ENCODE results near the gene LRPAP1. TPM values are rescaled to one million over a fixed set of nuclear protein-coding genes. Genes with fewer than 3 reads are reported as not detected.
"Not testable (repeated sequence)": the region's sequence is repeated elsewhere in the genome, so short reads cannot be mapped to it uniquely, and the experiment has no call there.

LRPAP1 gene
- total RNA-seq, 2 donors from 2014 or later, result 97.9 to 147 TPM

DNA sequence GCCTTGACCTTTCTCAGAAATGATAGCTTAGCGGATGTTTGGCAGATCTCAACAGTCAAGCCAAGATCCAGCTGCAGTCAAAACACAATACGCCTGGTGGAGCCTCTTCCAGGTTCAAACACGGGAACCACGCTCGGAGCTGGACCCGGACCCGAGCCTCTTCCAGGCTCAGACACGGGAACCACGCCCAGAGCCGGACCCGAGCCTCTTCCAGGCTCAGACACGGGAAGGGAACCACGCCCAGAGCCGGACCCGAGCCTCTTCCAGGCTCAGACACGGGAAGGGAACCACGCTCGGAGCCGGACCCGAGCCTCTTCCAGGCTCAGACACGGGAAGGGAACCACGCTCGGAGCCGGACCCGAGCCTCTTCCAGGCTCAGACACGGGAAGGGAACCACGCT, 20.6 kb downstream of the LRPAP1 start:
- DNase-seq (ENCODE audit: low spot score); intact Hi-C loops (cut with DNase I): not testable (repeated sequence)

DNA sequence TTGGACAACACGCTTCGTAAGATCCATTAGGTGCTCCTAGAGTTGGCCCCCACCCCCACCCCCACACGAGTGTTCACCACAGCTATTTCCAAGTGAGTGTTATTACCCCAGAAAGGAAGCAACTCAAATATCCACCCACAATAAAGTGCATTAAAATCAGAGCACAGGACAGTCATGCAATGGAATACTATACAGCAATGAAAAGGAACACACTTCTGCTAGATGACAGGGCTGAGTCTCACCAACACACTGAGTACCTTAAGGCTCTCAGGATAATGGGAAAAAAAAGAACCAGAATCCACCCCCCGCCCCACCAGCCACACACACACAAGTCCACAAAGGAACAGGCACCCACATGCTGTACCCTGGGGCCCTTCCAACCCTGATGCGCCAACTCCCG, 21.0 kb downstream of the LRPAP1 start:
- intact Hi-C loops (cut with DNase I), result no loop called here
- no peak for DNase-seq (ENCODE audit: low spot score)

DNA sequence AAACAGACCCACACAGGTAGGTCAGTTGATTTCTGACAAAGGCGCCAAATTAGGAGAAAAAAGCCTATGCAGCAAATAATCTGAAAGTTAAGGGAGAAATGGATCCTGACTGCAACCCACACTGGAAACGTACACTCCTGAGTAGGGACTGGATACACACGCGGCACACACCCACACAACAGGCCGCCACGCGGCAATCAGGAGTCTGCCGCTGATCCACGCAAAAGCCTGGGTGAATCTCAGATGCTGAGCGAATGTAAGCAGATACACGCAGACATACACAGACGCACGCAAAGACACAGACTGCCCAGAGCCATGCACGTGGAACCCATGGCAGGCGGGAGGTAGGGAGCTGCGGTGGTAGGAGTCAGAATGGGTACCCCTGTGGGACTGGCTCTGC, 21.7 kb downstream of the LRPAP1 start:
- intact Hi-C loops (cut with DNase I), result no loop called here
- DNase-seq (ENCODE audit: low spot score), result no peak

- DNase-seq (ENCODE audit: low spot score), result no peak
- intact Hi-C loops (cut with DNase I), result no loop called here
Observed at GRCh38 chr4:3508542-3508941, 23.7 kb downstream of the LRPAP1 start.

GRCh38 chr4:3505231-3505630, 27.0 kb downstream of the LRPAP1 start:
- no peak for DNase-seq (ENCODE audit: low spot score)
- intact Hi-C loops (cut with DNase I), result no loop called here

DNA sequence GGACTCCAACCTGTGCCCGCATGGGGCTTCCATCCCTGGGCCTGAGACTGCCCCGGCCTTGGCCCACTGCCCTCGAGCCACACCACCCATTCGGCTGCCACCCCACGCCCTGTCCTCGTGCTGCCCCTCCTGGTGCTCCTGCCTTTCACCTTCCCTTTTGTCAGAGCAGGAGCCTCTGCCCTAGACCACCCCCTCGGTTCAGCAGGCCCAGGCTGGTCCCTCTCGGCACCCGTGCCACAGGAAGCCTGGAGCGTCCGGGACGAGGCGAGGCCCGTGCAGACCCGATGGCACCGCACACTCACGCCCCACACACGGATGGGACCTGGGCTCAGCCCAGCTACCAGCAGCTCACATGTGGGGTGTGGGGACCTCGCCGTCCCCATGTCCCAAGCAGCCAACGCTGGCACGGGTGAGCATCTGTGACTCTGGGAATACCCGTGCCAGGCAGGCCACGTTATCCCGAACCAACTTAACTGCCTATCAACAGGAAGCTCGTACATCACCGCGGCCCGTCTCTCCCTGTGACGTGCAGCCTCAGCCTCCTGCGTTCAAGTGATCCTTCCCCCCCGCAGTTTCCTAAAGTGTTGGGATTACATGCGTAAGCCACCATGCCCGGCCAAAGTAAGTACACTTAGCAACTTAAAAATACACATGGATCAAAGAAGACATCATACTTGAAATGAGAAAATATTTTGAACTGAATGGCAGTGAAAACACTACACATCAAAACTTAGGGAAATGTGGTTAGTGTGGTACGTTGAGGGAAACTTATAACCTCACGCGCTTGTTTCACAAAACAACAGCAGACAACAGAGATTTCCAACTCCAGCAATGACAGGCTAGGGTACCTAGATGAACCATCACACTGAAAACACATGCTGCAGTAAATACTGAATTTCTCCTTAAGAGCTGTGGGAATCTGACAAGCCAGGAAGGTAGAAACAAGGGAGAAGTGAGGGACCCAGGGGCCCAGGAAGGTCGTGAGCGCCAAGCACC, 29.0 kb downstream of the LRPAP1 start:
- intact Hi-C loops (cut with DNase I), result no loop called here
- DNase-seq (ENCODE audit: low spot score), result no peak

GRCh38 chr4:3501825-3502425, 30.3 kb downstream of the LRPAP1 start:
- intact Hi-C loops (cut with DNase I), result no loop called here
- DNase-seq (ENCODE audit: low spot score), result no peak

- DNase-seq (ENCODE audit: low spot score), result no peak
- intact Hi-C loops (cut with DNase I), result no loop called here
Observed at GRCh38 chr4:3501126-3501824, 30.9 kb downstream of the LRPAP1 start.

DNA sequence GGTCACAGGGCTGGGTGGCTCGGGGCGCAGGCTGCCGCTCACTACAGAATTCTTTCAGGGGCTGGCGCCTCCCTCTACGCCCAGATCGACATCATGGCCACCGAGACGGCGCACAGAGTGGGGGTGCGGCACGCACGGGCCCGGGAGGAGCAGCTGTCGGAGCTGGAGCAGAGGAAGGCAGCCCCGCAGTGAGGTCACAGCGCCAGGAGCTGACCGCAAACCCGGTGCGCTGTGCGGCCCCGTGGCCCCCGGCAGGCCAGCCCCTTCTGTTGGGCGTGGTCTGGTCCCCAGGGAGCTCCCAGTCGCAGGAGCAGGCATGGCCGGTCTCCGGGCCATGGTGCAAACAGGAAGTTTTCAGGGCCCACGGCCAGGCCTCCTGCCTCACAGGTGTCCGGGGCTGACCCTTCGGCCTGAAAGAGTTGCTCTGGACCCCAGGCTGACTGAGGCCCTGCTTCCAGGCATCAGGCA, 31.6 kb downstream of the LRPAP1 start:
- intact Hi-C loops (cut with DNase I), result no loop called here
- no peak for DNase-seq (ENCODE audit: low spot score)

- intact Hi-C loops (cut with DNase I), result no loop called here
- DNase-seq (ENCODE audit: low spot score), result no peak
Observed at GRCh38 chr4:3500111-3500510, 32.1 kb downstream of the LRPAP1 start.

GRCh38 chr4:3499710-3500109, 32.5 kb downstream of the LRPAP1 start:
- intact Hi-C loops (cut with DNase I), result no loop called here
- DNase-seq (ENCODE audit: low spot score), result no peak

DNA sequence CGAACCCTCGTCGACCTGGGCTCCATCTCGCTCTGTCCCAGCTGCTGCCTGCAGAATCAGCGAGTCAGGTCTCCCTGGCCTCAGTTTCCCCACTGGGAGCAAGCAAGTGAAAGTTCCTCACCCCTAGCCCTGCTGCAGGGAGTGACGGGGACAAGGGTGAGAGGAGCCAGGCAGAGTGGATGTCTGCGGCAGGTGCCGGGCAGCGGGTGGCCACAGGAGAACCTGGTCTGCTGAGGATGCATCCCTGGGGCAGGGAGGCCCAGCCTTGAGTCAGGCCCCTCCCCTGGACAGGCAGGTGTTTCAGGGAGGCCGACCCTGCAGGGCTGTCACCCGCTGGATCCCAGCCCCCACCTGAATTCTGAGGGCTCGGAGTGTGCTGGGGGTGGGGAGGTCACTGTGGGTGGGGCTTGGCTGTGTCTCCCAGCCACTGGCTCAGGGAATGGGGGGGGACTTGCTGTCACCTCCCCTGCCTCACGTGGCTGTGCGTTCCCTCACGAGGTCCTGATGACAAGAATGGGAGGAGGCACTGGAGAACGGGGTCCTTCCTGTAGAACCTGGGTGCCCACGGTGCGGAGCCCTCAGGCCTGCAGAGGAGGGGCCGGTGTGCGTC, 33.2 kb downstream of the LRPAP1 start:
- intact Hi-C loops (cut with DNase I), result no loop called here
- no peak for DNase-seq (ENCODE audit: low spot score)

DNA sequence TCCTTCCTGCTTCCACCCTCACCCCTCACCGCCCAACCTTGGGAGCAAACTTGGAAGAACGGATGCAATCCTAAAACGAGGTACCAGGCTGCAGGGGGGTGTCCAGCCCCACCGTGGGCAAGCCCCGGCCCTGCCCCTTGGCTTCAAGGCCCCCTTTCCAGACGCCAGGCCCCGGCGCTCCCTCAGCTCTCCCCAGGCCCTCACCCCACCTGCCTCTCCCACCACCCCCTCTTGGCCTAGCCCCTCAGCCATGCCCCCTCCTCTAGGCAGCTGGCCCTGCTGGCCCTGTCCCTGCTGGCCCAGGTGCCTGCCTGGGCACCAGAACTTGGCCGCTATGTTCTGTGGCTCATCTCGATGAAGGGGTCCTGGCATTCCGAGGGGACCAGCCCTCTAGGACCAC, 33.8 kb downstream of the LRPAP1 start:
- intact Hi-C loops (cut with DNase I), result no loop called here

GRCh38 chr4:3497523-3498389, 34.5 kb downstream of the LRPAP1 start:
- intact Hi-C loops (cut with DNase I), result no loop called here
- no peak for DNase-seq (ENCODE audit: low spot score)

More for the DNA sequence above, 33.8 kb downstream of the LRPAP1 start:
- DNase-seq (ENCODE audit: low spot score), result no peak

GRCh38 chr4:3497095-3497494, 35.1 kb downstream of the LRPAP1 start:
- no peak for DNase-seq (ENCODE audit: low spot score)
- intact Hi-C loops (cut with DNase I), result no loop called here

DNA sequence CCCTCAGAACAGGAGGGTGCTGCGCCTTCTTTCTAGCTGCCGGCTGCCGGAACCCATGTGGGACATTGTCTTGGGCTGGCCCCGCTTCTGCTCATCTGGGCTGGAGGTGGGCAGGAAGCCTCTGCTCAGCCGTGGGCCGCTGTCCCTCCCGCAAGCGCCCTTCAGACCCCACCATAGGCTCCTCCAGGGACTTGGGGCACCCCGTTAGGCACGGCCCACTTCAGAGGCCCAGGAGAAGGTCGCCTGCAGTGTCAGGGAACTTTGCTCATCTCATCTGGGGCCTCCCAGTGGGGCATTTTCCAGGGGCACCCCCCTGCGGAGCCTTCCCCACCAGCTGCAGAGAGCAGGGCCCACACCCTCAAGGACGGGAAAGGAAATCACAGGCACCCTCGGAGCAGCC, 36.2 kb downstream of the LRPAP1 start:
- no peak for DNase-seq (ENCODE audit: low spot score)
- intact Hi-C loops (cut with DNase I), result no loop called here

DNA sequence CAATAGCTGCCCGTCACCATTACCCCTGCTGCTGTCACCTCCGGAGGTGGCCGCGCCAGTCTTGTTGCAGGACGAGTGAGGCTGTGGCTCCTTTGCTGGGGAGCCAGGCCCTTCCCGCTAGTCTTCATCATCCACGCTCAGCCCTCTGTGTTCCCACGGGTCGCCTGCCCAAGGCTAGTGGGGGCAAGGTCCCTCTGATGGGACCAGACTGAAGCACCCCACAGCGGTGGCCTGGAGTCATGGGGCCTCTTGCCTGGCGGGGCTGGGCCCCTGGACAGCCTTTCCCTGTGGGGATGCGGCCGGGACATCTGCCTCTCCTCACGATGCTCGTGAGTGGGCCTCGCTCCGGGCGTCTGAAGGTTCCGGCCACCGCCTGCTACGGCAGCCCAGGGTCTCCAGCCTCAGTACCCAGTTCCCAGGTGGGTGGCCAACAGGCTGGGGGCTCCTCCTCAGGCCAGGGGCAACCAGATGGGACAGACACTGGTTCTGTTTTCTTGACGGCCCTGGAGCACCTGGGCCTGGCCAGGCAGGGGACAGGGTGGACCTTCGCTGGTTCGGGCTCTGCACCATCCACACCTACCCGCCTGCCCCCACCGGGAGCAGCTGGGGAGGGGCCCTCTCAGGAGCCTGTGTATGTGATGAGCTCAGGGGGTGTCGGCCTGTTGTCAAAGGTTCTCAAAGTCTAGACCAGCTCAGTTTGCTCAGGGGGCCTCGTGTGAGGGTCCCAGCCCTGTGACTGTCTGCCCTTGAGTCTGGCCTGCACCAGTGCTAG, 36.8 kb downstream of the LRPAP1 start:
- intact Hi-C loops (cut with DNase I), result no loop called here
- DNase-seq (ENCODE audit: low spot score), result no peak

DNA sequence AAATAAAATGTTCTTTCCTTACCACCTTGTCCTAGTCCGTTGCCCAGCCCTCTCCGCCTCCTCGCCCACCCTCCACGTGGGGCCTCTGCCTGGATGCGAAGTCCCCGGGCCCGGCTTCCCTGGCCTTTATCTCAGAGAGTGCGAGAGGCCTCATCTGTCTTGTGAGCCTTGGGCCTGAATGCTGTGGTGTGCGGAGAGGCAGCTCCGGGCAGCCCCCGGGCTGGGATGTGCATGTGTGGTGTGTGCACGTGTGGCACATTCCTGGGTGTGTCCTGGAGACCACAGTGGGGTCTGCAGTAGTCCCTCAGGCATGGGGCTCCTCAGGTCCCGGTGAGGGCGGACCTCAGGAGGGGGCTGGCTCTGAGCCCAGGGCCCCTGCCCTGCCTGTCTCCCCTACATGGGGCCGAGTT, 37.8 kb downstream of the LRPAP1 start:
- intact Hi-C loops (cut with DNase I), result no loop called here
- no peak for DNase-seq (ENCODE audit: low spot score)
